ENCODE data around the gene COQ5.

GRCh38 chr12:120546050-120546386 is 17.1 kb upstream of the COQ5 start:
- TF ChIP-seq CTCF (conservative IDR thresholded peaks at IDR 0.05 in 1 of 2, IDR thresholded peaks at IDR 0.05 in 1 of 2; ENCODE audit: low read depth in 1 of 2, low read length in 2 of 2) (no peak), EZH2 (IDR thresholded peaks at IDR 0.05; ENCODE audit: low read length, missing control alignments) (no peak)
